HepG2 (cell line): ENCODE data around the gene RGP1. TPM values are rescaled to one million over a fixed set of nuclear protein-coding genes. Genes with fewer than 3 reads are reported as not detected.

ENCODE experiments used
- ASH2L ChIP-seq: fragments of 300-600, 200-600 bp; sonication (generic); IDR thresholded peaks from 2 replicates; pipeline ENCODE4 v1.7.0; 2017; ENCODE audit warnings: low read depth, mild to moderate bottlenecking, moderate library complexity, mixed read lengths, low read length; ENCODE audit not compliant: insufficient read length
- ATM ChIP-seq: fragments of 450-650 bp; IDR thresholded peaks from 2 replicates; pipeline ENCODE4 v1.7.1; 2017; ENCODE audit warnings: mild to moderate bottlenecking, borderline replicate concordance
- CBX2 ChIP-seq, 2 experiments: fragments of 200-600 bp in 1 of 2; sonication (generic); formaldehyde crosslinking in 1 of 2; IDR thresholded peaks; 2 replicates each; pipeline versions ENCODE4 v1.7.0 to v1.8.1; 2018 to 2022; ENCODE audit warnings: low read depth in 2 of 2, low read length in 1 of 2, mild to moderate bottlenecking in 1 of 2, missing genetic modification reagents in 1 of 2
- GABPB1 ChIP-seq: IDR thresholded peaks from 2 replicates; pipeline ENCODE4 v1.6.1; 2016; ENCODE audit warnings: mild to moderate bottlenecking, missing genetic modification reagents, moderate library complexity, missing compliant biosample characterization
- GATAD2A ChIP-seq: IDR thresholded peaks from 2 replicates; pipeline ENCODE4 v1.6.1; 2016
- HNRNPH1 ChIP-seq: fragments of 200-400 bp; formaldehyde crosslinking; optimal IDR thresholded peaks from 2 replicates; pipeline ENCODE3; 2017; ENCODE audit warnings: mild to moderate bottlenecking, low read depth, low read length
- KLF15 ChIP-seq: sonication (generic); formaldehyde crosslinking; IDR thresholded peaks from 2 replicates; pipeline ENCODE4 v1.8.1; 2023; ENCODE audit warnings: borderline replicate concordance, mild to moderate bottlenecking, inconsistent platforms, missing genetic modification reagents, mixed read lengths
- MBNL3 ChIP-seq: fragments of 250-450 bp; sonication (Bioruptor Pico); conservative IDR thresholded peaks from 2 replicates; pipeline ENCODE4 v1.8.0; 2022; ENCODE audit warnings: mild to moderate bottlenecking, inconsistent platforms
- MYNN ChIP-seq: sonication (generic); formaldehyde crosslinking; IDR thresholded peaks from 2 replicates; pipeline ENCODE4 v1.4.0; 2020; ENCODE audit warnings: mild to moderate bottlenecking, low read depth, missing genetic modification reagents
- NKX3-1 ChIP-seq: sonication (generic); formaldehyde crosslinking; IDR thresholded peaks from 2 replicates; pipeline ENCODE4 v1.5.0; 2020; ENCODE audit warnings: missing genetic modification reagents
- POLR2A ChIP-seq, 2 experiments: IDR thresholded peaks; 2 replicates each; pipeline ENCODE4 v1.6.1; 2011; ENCODE audit warnings: low read depth in 2 of 2, low read length in 2 of 2, mild to moderate bottlenecking in 1 of 2, moderate library complexity in 1 of 2; ENCODE audit not compliant: insufficient read depth in 1 of 2
- SMARCE1 ChIP-seq: fragments of 450-650 bp; IDR thresholded peaks from 2 replicates; pipeline ENCODE4 v1.6.1; 2017; ENCODE audit warnings: borderline replicate concordance
- SPEN ChIP-seq: sonication (generic); formaldehyde crosslinking; IDR thresholded peaks from 2 replicates; pipeline ENCODE4 v1.5.1; 2020; ENCODE audit warnings: low read depth, mild to moderate bottlenecking, missing genetic modification reagents
- ZNF343 ChIP-seq: sonication (generic); formaldehyde crosslinking; IDR thresholded peaks from 2 replicates; pipeline ENCODE4 v1.4.0; 2020; ENCODE audit warnings: mild to moderate bottlenecking, missing genetic modification reagents
- ZNF44 ChIP-seq: sonication (generic); formaldehyde crosslinking; IDR thresholded peaks from 2 replicates; pipeline ENCODE4 v1.5.1; 2020; ENCODE audit warnings: mild to moderate bottlenecking, missing genetic modification reagents
- ZNF780A ChIP-seq: sonication (generic); formaldehyde crosslinking; IDR thresholded peaks from 2 replicates; pipeline ENCODE4 v1.8.0; 2022; ENCODE audit warnings: mild to moderate bottlenecking, missing genetic modification reagents, moderate library complexity
- polyA plus RNA-seq, 8 experiments: library from polyadenylated mRNA; depleted of rRNA in 3 of 8; stranded (reverse) in 7 of 8; unstranded in 1 of 8; fragments of >200 nt; fragmentation: Illumina TruSeq in 4 of 8; extraction: Trizol in 4 of 8; gene quantifications; 2 replicates each; pipeline versions ENCODE4 v1.2.1 to v1.2.3, GENCODE V29; 2011 to 2016; ENCODE audit warnings: low read depth in 4 of 8, missing spikeins in 1 of 8, mixed read lengths in 1 of 8; ENCODE audit not compliant: insufficient read depth in 1 of 8
- total RNA-seq, 5 experiments: library from RNA; depleted of rRNA; stranded (reverse); fragments of >200 nt; fragmentation: Illumina TruSeq; extraction: Trizol; gene quantifications; 2 replicates each; pipeline ENCODE4 v1.2.3, GENCODE V29; 2016; ENCODE audit warnings: low read depth in 1 of 5
- TF ChIP-seq, protein P1 (sequence below): sonication (generic); formaldehyde crosslinking; IDR thresholded peaks from 2 replicates; pipeline ENCODE4 v1.4.0; 2020; ENCODE audit warnings: missing genetic modification reagents; ENCODE audit errors: not compliant biosample characterization
- TF ChIP-seq, protein P2 (sequence below): sonication (generic); formaldehyde crosslinking; IDR thresholded peaks from 2 replicates; pipeline ENCODE4 v1.5.0; 2020; ENCODE audit warnings: mild to moderate bottlenecking, missing genetic modification reagents
- TF ChIP-seq, protein P3 (sequence below): sonication (generic); formaldehyde crosslinking; IDR thresholded peaks from 2 replicates; pipeline ENCODE4 v1.5.0; 2020; ENCODE audit warnings: missing genetic modification reagents, mild to moderate bottlenecking, borderline replicate concordance
- TF ChIP-seq, protein P4 (sequence below): IDR thresholded peaks from 2 replicates; pipeline ENCODE4 v1.6.1; 2016; ENCODE audit warnings: mild to moderate bottlenecking
- TF ChIP-seq, protein P5 (sequence below): sonication (generic); formaldehyde crosslinking; IDR thresholded peaks from 2 replicates; pipeline ENCODE4 v1.4.0; 2020; ENCODE audit warnings: mild to moderate bottlenecking, missing genetic modification reagents
- TF ChIP-seq, protein P6 (sequence below): sonication (generic); formaldehyde crosslinking; IDR thresholded peaks from 2 replicates; pipeline ENCODE4 v1.5.0; 2020; ENCODE audit warnings: missing genetic modification reagents

Gene RGP1
- total and polyA plus RNA-seq, 2 of the 13 experiments (the other 11 are each of a cell fraction or from before 2014, with no cell fraction given), result 12.7 to 21.0 TPM

DNA sequence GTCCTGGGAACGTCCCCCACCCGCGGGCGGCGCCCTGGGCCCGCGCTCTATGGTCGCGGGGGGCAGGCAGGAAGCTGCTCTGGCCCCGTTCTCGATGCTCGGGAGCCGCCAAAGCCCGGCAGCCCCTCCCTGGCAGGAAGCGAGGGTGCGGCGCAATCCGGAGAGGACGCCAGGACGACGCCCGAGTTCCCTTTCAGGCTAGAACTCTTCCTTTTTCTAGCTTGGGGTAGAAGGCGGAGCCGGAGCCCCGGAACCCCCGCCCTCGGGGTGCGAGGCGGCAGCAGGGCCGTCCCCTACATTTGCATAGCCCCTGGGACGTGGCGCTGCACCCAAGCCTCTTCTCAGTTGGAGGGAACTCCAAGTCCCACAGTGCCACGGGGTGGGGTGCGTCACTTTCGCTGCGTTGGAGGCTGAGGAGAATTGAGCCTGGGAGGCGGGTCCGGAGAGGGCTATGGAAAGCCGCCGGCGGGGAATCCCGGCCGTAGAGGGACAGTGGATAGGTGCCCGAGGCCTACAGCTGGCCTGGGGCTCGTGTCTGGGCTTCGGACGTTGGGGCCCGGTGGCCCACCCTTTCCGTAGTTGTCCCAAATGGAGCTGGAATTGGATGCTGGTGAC, 16.8 kb upstream of the RGP1 start, which contains the start of the genes CREB3 and TLN1 (continued):
- TF ChIP-seq ATM (no peak), ZNF343 (no peak; the same call in 1 of the 2 replicates), CBX2 (IDR thresholded peaks at IDR 0.05; ENCODE audit: low read depth, low read length) (no peak), CBX2 (CRISPR knock-in tag; IDR thresholded peaks at IDR 0.05; ENCODE audit: low read depth) (no peak), ZNF780A (CRISPR knock-in tag) (no peak), GABPB1 (CRISPR knock-in tag) (peak; percentile 96), MBNL3 (no peak), POLR2A (IDR thresholded peaks at IDR 0.05; ENCODE audit: insufficient read depth in 1 of 2, low read depth in 2 of 2, low read length in 2 of 2) (peak; percentile 72 to 76), HNRNPH1 (no peak), ZNF44 (CRISPR knock-in tag) (peak; percentile 62; the same call in 1 of the 2 replicates), MYNN (CRISPR knock-in tag) (no peak), NKX3-1 (CRISPR knock-in tag) (no peak), SPEN (CRISPR knock-in tag) (peak; percentile 92), KLF15 (no peak; the same call in 1 of the 2 replicates), ASH2L (peak; percentile 83), SMARCE1 (no peak), GATAD2A (CRISPR knock-in tag) (peak; percentile 57; the same call in 1 of the 2 replicates)
- TF ChIP-seq, protein P1, sequence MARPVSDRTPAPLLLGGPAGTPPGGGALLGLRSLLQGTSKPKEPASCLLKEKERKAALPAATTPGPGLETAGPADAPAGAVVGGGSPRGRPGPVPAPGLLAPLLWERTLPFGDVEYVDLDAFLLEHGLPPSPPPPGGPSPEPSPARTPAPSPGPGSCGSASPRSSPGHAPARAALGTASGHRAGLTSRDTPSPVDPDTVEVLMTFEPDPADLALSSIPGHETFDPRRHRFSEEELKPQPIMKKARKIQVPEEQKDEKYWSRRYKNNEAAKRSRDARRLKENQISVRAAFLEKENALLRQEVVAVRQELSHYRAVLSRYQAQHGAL (CRISPR knock-in tag), result no peak
- TF ChIP-seq, protein P2, sequence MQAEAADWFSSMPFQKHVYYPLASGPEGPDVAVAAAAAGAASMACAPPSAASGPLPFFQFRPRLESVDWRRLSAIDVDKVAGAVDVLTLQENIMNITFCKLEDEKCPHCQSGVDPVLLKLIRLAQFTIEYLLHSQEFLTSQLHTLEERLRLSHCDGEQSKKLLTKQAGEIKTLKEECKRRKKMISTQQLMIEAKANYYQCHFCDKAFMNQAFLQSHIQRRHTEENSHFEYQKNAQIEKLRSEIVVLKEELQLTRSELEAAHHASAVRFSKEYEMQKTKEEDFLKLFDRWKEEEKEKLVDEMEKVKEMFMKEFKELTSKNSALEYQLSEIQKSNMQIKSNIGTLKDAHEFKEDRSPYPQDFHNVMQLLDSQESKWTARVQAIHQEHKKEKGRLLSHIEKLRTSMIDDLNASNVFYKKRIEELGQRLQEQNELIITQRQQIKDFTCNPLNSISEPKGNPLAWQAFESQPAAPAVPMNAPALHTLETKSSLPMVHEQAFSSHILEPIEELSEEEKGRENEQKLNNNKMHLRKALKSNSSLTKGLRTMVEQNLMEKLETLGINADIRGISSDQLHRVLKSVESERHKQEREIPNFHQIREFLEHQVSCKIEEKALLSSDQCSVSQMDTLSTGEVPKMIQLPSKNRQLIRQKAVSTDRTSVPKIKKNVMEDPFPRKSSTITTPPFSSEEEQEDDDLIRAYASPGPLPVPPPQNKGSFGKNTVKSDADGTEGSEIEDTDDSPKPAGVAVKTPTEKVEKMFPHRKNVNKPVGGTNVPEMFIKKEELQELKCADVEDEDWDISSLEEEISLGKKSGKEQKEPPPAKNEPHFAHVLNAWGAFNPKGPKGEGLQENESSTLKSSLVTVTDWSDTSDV, result peak; percentile 54
- TF ChIP-seq, protein P3, sequence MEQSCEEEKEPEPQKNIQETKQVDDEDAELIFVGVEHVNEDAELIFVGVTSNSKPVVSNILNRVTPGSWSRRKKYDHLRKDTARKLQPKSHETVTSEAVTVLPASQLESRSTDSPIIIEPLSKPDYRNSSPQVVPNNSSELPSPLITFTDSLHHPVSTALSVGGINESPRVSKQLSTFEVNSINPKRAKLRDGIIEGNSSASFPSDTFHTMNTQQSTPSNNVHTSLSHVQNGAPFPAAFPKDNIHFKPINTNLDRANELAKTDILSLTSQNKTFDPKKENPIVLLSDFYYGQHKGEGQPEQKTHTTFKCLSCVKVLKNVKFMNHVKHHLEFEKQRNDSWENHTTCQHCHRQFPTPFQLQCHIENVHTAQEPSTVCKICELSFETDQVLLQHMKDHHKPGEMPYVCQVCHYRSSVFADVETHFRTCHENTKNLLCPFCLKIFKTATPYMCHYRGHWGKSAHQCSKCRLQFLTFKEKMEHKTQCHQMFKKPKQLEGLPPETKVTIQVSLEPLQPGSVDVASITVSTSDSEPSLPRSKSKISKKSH (CRISPR knock-in tag), result peak; percentile 29; the same call in 1 of the 2 replicates
- TF ChIP-seq, protein P4, sequence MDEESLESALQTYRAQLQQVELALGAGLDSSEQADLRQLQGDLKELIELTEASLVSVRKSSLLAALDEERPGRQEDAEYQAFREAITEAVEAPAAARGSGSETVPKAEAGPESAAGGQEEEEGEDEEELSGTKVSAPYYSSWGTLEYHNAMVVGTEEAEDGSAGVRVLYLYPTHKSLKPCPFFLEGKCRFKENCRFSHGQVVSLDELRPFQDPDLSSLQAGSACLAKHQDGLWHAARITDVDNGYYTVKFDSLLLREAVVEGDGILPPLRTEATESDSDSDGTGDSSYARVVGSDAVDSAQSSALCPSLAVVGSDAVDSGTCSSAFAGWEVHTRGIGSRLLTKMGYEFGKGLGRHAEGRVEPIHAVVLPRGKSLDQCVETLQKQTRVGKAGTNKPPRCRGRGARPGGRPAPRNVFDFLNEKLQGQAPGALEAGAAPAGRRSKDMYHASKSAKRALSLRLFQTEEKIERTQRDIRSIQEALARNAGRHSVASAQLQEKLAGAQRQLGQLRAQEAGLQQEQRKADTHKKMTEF, result peak; percentile 91
- TF ChIP-seq, protein P5, sequence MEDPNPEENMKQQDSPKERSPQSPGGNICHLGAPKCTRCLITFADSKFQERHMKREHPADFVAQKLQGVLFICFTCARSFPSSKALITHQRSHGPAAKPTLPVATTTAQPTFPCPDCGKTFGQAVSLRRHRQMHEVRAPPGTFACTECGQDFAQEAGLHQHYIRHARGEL, result no peak
- TF ChIP-seq, protein P6, sequence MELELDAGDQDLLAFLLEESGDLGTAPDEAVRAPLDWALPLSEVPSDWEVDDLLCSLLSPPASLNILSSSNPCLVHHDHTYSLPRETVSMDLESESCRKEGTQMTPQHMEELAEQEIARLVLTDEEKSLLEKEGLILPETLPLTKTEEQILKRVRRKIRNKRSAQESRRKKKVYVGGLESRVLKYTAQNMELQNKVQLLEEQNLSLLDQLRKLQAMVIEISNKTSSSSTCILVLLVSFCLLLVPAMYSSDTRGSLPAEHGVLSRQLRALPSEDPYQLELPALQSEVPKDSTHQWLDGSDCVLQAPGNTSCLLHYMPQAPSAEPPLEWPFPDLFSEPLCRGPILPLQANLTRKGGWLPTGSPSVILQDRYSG (CRISPR knock-in tag), result no peak
